Stimulated activated CD4-positive, alpha-beta T cell treated with anti-CD3 and anti-CD28 coated beads, Interleukin-15, amount 100 ng/mL, for 1 hour (primary cell): ENCODE measurements around the gene CCK.

ENCODE experiments used
- DNase-seq, 2 donors: peaks; one replicate each; pipeline ENCODE4 v3.0.0-alpha.2; 2020; ENCODE audit warnings: low read depth in 1 of 2, low spot score in 1 of 2

The CCK gene

GRCh38 chr3:42269647-42270046, 3.7 kb upstream of the CCK start:
- no peak for DNase-seq

- no peak for DNase-seq
These were observed 1.9 kb upstream of the CCK start for GRCh38 chr3:42267878-42268277.

GRCh38 chr3:42265059-42265991, 660 bp downstream of the CCK start:
- DNase-seq = no peak

- no peak for DNase-seq
These were observed 1.5 kb downstream of the CCK start for GRCh38 chr3:42264399-42265058.

GRCh38 chr3:42263354-42264346, 2.3 kb downstream of the CCK start:
- no peak for DNase-seq

- no peak for DNase-seq
These were observed 3.5 kb downstream of the CCK start for GRCh38 chr3:42262525-42262924.

GRCh38 chr3:42257007-42257406, 9.0 kb downstream of the CCK start:
- DNase-seq = no peak

- DNase-seq = no peak
These were observed 9.7 kb downstream of the CCK start for GRCh38 chr3:42256135-42256819.

- no peak for DNase-seq
These were observed 11.4 kb downstream of the CCK start for GRCh38 chr3:42254566-42254965.

GRCh38 chr3:42250761-42251160, 15.2 kb downstream of the CCK start:
- no peak for DNase-seq

- DNase-seq = peak; percentile 27 to 30
These were observed 18.4 kb downstream of the CCK start for GRCh38 chr3:42247576-42248027.

GRCh38 chr3:42246091-42246490, 19.9 kb downstream of the CCK start:
- no peak for DNase-seq

- no peak for DNase-seq
These were observed 29.4 kb downstream of the CCK start for GRCh38 chr3:42236611-42237010.

- no peak for DNase-seq
These were observed 30.5 kb downstream of the CCK start for GRCh38 chr3:42235532-42235931.

- no peak for DNase-seq
These were observed 35.1 kb downstream of the CCK start for GRCh38 chr3:42230860-42231259.

GRCh38 chr3:42229942-42230688, 35.9 kb downstream of the CCK start:
- DNase-seq = no peak

GRCh38 chr3:42229266-42229941, 36.6 kb downstream of the CCK start:
- no peak for DNase-seq

- no peak for DNase-seq
These were observed 37.2 kb downstream of the CCK start for GRCh38 chr3:42228796-42229195.
